H1 (cell line): ENCODE data around the gene NPC1L1. TPM values are rescaled to one million over a fixed set of nuclear protein-coding genes. Genes with fewer than 3 reads are reported as not detected.

Source experiments
- CTCF ChIA-PET: fragments of 300-600 bp; sonication (Branson Sonifier 250); formaldehyde crosslinking; loops from one replicate; lab custom pipeline; 2021; ENCODE audit not compliant: partially characterized antibody; lab: Charles Lee
- POLR2A ChIA-PET: fragments of 300-600 bp; sonication (Branson Sonifier 250); formaldehyde crosslinking; loops from one replicate; lab custom pipeline; 2021; ENCODE audit warnings: inconsistent platforms; ENCODE audit not compliant: partially characterized antibody; lab: Charles Lee
- DNase-seq, 2 experiments: peaks; one replicate each; pipeline versions ENCODE4 v3.0.0 to v3.0.0-alpha.2; 2010 to 2022; ENCODE audit warnings: low spot score in 2 of 2, low read depth in 1 of 2, mixed read lengths in 1 of 2
- FAIRE-seq: peaks from 2 replicates; lab custom pipeline; 2011; peaks lifted over from hg19 to GRCh38; lab: Jason Lieb, UNC
- H2AFZ ChIP-seq: 2 replicates; pipeline ENCODE4 v1.8.1; 2012; ENCODE audit warnings: low read length, inconsistent platforms
- H2AK5ac ChIP-seq: 2 replicates; pipeline ENCODE4 v1.6.1; 2013; ENCODE audit warnings: low read depth, low read length
- H2BK120ac ChIP-seq: replicated peaks from 2 replicates; pipeline ENCODE3; 2013; ENCODE audit warnings: low read depth, low read length, inconsistent platforms
- H2BK12ac ChIP-seq: 2 replicates; pipeline ENCODE4 v1.6.1; 2013; ENCODE audit warnings: low read depth, low read length
- H2BK15ac ChIP-seq: 2 replicates; pipeline ENCODE4 v1.6.1; 2013; ENCODE audit warnings: low read length
- H2BK20ac ChIP-seq: 2 replicates; pipeline ENCODE4 v1.6.1; 2013; ENCODE audit warnings: low read length
- H2BK5ac ChIP-seq: 2 replicates; pipeline ENCODE4 v1.6.1; 2013; ENCODE audit warnings: low read depth, low read length
- H3K14ac ChIP-seq: 2 replicates; pipeline ENCODE4 v1.6.1; 2013; ENCODE audit warnings: inconsistent platforms; ENCODE audit not compliant: insufficient read length
- H3K18ac ChIP-seq: 2 replicates; pipeline ENCODE4 v1.6.1; 2013; ENCODE audit warnings: low read length; ENCODE audit errors: extremely low read depth
- H3K23ac ChIP-seq: 2 replicates; pipeline ENCODE4 v1.6.1; 2013; ENCODE audit warnings: inconsistent platforms; ENCODE audit not compliant: insufficient read length
- H3K23me2 ChIP-seq: 2 replicates; pipeline ENCODE4 v1.6.1; 2013; ENCODE audit warnings: low read depth, low read length
- H3K27ac ChIP-seq: 2 replicates; pipeline ENCODE4 v1.6.1; 2011; ENCODE audit warnings: low read depth, low read length, inconsistent platforms
- H3K27me3 ChIP-seq, 4 experiments: replicated peaks in 1 of 4; 1 replicate in 1 of 4; 2 replicates in 3 of 4; pipeline versions ENCODE4 v1.6.1 to v1.8.1; 2011 to 2013; ENCODE audit warnings: low read length in 3 of 4, mild to moderate bottlenecking in 3 of 4, inconsistent platforms in 2 of 4, mixed read lengths in 2 of 4, moderate library complexity in 1 of 4; ENCODE audit not compliant: control insufficient read depth in 3 of 4, insufficient read depth in 3 of 4; ENCODE audit errors: extremely low read depth in 1 of 4
- H3K36me3 ChIP-seq, 4 experiments: 2 replicates each; pipeline versions ENCODE4 v1.6.1 to v1.8.1; 2011 to 2013; ENCODE audit warnings: mild to moderate bottlenecking in 4 of 4, low read length in 3 of 4, moderate library complexity in 2 of 4, control low read depth in 1 of 4, inconsistent platforms in 1 of 4; ENCODE audit not compliant: insufficient read depth in 4 of 4, control insufficient read depth in 2 of 4
- H3K4ac ChIP-seq: replicated peaks from 2 replicates; pipeline ENCODE3; 2013; ENCODE audit warnings: low read length, low read depth, mixed read lengths, inconsistent platforms; ENCODE audit not compliant: insufficient read length
- H3K4me1 ChIP-seq, 4 experiments: replicated peaks in 1 of 4; 1 replicate in 1 of 4; 2 replicates in 3 of 4; pipeline versions ENCODE4 v1.6.1 to v1.8.1; 2011 to 2013; ENCODE audit warnings: low read length in 3 of 4, inconsistent platforms in 2 of 4, mixed read lengths in 1 of 4; ENCODE audit not compliant: insufficient read depth in 4 of 4, control insufficient read depth in 3 of 4
- H3K4me2 ChIP-seq, 2 experiments: 2 replicates each; pipeline versions ENCODE4 v1.6.1 to v1.8.1; 2011 to 2013; ENCODE audit warnings: low read depth in 2 of 2, low read length in 2 of 2, control low read depth in 1 of 2, inconsistent platforms in 1 of 2, mild to moderate bottlenecking in 1 of 2; ENCODE audit not compliant: insufficient read depth in 1 of 2
- H3K4me3 ChIP-seq, 4 experiments: fragments of 200-600, 300-600 bp in 1 of 4; sonication (generic), shearing (Covaris generic), sonication (Bioruptor Twin) in 1 of 4; 2 replicates each; pipeline versions ENCODE4 v1.5.1 to v1.8.1; 2011 to 2016; ENCODE audit warnings: low read length in 4 of 4, low read depth in 3 of 4, control low read depth in 2 of 4, inconsistent platforms in 2 of 4, mild to moderate bottlenecking in 2 of 4, mixed read lengths in 1 of 4, moderate library complexity in 1 of 4; ENCODE audit not compliant: insufficient read depth in 2 of 4; ENCODE audit errors: extremely low read depth in 1 of 4
- H3K56ac ChIP-seq: replicated peaks from 2 replicates; pipeline ENCODE3; 2013; ENCODE audit warnings: low read depth, mild to moderate bottlenecking, mixed read lengths, low read length, inconsistent platforms; ENCODE audit not compliant: insufficient read length
- H3K79me1 ChIP-seq: 2 replicates; pipeline ENCODE4 v1.6.1; 2013; ENCODE audit warnings: low read depth, low read length, control low read depth
- H3K79me2 ChIP-seq, 2 experiments: 2 replicates each; pipeline versions ENCODE4 v1.6.1 to v1.8.1; 2012 to 2013; ENCODE audit warnings: low read length in 2 of 2, mild to moderate bottlenecking in 2 of 2, inconsistent platforms in 1 of 2; ENCODE audit not compliant: insufficient read depth in 2 of 2, control insufficient read depth in 1 of 2
- H3K9ac ChIP-seq, 4 experiments: replicated peaks in 1 of 4; 1 replicate in 1 of 4; 2 replicates in 3 of 4; pipeline versions ENCODE4 v1.6.1 to v1.8.1; 2011 to 2013; ENCODE audit warnings: low read depth in 3 of 4, low read length in 3 of 4, control low read depth in 2 of 4, mild to moderate bottlenecking in 2 of 4, moderate library complexity in 2 of 4, inconsistent platforms in 1 of 4; ENCODE audit errors: extremely low read depth in 1 of 4
- H3K9me3 ChIP-seq, 2 experiments: 2 replicates each; pipeline versions ENCODE4 v1.6.1 to v1.8.1; 2012 to 2013; ENCODE audit warnings: mild to moderate bottlenecking in 2 of 2, moderate library complexity in 2 of 2, control low read depth in 1 of 2, inconsistent platforms in 1 of 2, low read depth in 1 of 2, low read length in 1 of 2, mixed read lengths in 1 of 2; ENCODE audit not compliant: insufficient read depth in 2 of 2
- H4K20me1 ChIP-seq, 2 experiments: replicated peaks in 1 of 2; 2 replicates each; pipeline versions ENCODE3 to v1.8.1; 2011 to 2013; ENCODE audit warnings: inconsistent platforms in 2 of 2, low read length in 2 of 2, mild to moderate bottlenecking in 1 of 2; ENCODE audit not compliant: insufficient read depth in 2 of 2, control insufficient read depth in 1 of 2
- H4K5ac ChIP-seq: 2 replicates; pipeline ENCODE4 v1.6.1; 2013; ENCODE audit warnings: low read length, low read depth, mixed read lengths, inconsistent platforms; ENCODE audit not compliant: insufficient read length
- H4K8ac ChIP-seq: 2 replicates; pipeline ENCODE4 v1.8.0; 2013; ENCODE audit warnings: mild to moderate bottlenecking, moderate library complexity, low read length, inconsistent platforms; ENCODE audit not compliant: insufficient read depth; ENCODE audit errors: extremely low read depth
- H4K91ac ChIP-seq: replicated peaks from 2 replicates; pipeline ENCODE3; 2013; ENCODE audit warnings: low read length, mixed read lengths, inconsistent platforms; ENCODE audit not compliant: insufficient read length
- CBX5 ChIP-seq: fragments of 300-800, 300-1000 bp; sonication (generic); IDR thresholded peaks from 2 replicates; pipeline ENCODE4 v1.7.1; 2016; ENCODE audit warnings: antibody characterized with exemption, low read length, low read depth
- CBX8 ChIP-seq: fragments of 300-800, 300-1000 bp; sonication (generic); IDR thresholded peaks from 2 replicates; pipeline ENCODE4 v1.7.1; 2016; ENCODE audit warnings: low read depth, low read length, borderline replicate concordance
- GTF2F1 ChIP-seq: IDR thresholded peaks from 2 replicates; pipeline ENCODE4 v1.6.1; 2012; ENCODE audit warnings: low read depth, low read length, improper control_type of control experiment, borderline replicate concordance
- KDM4A ChIP-seq: IDR thresholded peaks from one replicate; pipeline ENCODE4 v1.7.1; 2012; ENCODE audit warnings: low read depth, mild to moderate bottlenecking, moderate library complexity, low read length, inconsistent platforms; ENCODE audit not compliant: severe bottlenecking
- NANOG ChIP-seq: IDR thresholded peaks from 2 replicates; pipeline ENCODE4 v1.6.1; 2011; ENCODE audit warnings: low read length, low read depth, mild to moderate bottlenecking, inconsistent platforms; ENCODE audit not compliant: insufficient read depth, poor library complexity, severe bottlenecking
- POLR2AphosphoS5 ChIP-seq: IDR thresholded peaks from 2 replicates; pipeline ENCODE4 v1.6.1; 2011; ENCODE audit warnings: low read depth, low read length
- RBBP5 ChIP-seq: IDR thresholded peaks from 2 replicates; pipeline ENCODE4 v1.7.1; 2012; ENCODE audit warnings: low read depth, mild to moderate bottlenecking, inconsistent platforms, low read length, moderate library complexity, borderline replicate concordance
- RFX5 ChIP-seq: IDR thresholded peaks from 2 replicates; pipeline ENCODE4 v1.6.1; 2011; ENCODE audit warnings: low read depth, low read length, improper control_type of control experiment, borderline replicate concordance
- RNF2 ChIP-seq: fragments of 200-900, 300-1000 bp; sonication (generic); IDR thresholded peaks from 2 replicates; pipeline ENCODE4 v1.7.1; 2016; ENCODE audit warnings: borderline replicate concordance, low read depth, mild to moderate bottlenecking, antibody characterized with exemption, low read length; ENCODE audit not compliant: poor library complexity, severe bottlenecking; ENCODE audit errors: missing control alignments
- RXRA ChIP-seq: IDR thresholded peaks from 2 replicates; pipeline ENCODE4 v1.6.1; 2011; ENCODE audit warnings: low read depth, mild to moderate bottlenecking, low read length, moderate library complexity; ENCODE audit not compliant: insufficient read depth
- SIX5 ChIP-seq: IDR thresholded peaks from 2 replicates; pipeline ENCODE4 v1.6.1; 2011; ENCODE audit warnings: mild to moderate bottlenecking, low read depth, low read length
- SUZ12 ChIP-seq: fragments of 200-600 bp; sonication (generic); IDR thresholded peaks from 2 replicates; pipeline ENCODE4 v1.6.1; 2012; ENCODE audit warnings: mild to moderate bottlenecking, inconsistent platforms, low read length, moderate library complexity, mixed read lengths
- WGBS, 2 experiments: shearing (Covaris generic) in 1 of 2; methylation state at CpG; one replicate each; pipeline versions ENCODE4 v1.1.6 to v1.1.7; 2013 to 2015; ENCODE audit warnings: low lambda C conversion rate in 2 of 2, mixed read lengths in 2 of 2, inconsistent platforms in 1 of 2, low coverage in 1 of 2, missing lambda C conversion rate in 1 of 2; ENCODE audit not compliant: insufficient replicate concordance in 2 of 2, insufficient coverage in 1 of 2, insufficient read length in 1 of 2; ENCODE audit errors: extremely low coverage in 1 of 2, missing lambda C conversion rate in 1 of 2; 5-methylcytosine and 5-hydroxymethylcytosine counted together
- polyA plus RNA-seq, 7 experiments: library from polyadenylated mRNA; depleted of rRNA in 3 of 7; stranded (reverse) in 5 of 7; unstranded in 2 of 7; fragments of >200 nt in 5 of 7; fragments of 200-250 nt in 2 of 7; gene quantifications; 1 replicate in 5 of 7; 2 replicates in 1 of 7; 4 replicates in 1 of 7; pipeline versions ENCODE4 v1.2.1 to v1.2.3, GENCODE V29; 2011 to 2013; ENCODE audit warnings: missing spikeins in 2 of 7, mixed read lengths in 2 of 7
- total RNA-seq: library from RNA; stranded (reverse); fragmentation: NEBNext Ultra II Directional; extraction: Animal tissue kit (Norgen Biotek cat#: 25700); gene quantifications from 2 replicates; pipeline ENCODE4 v1.2.1, GENCODE V29; 2021
- TF ChIP-seq, protein P1 (sequence below): IDR thresholded peaks from 2 replicates; pipeline ENCODE4 v1.6.1; 2012; ENCODE audit warnings: inconsistent platforms

NPC1L1 gene
- total and polyA plus RNA-seq, 2 of the 8 experiments (the other 6 are each of a cell fraction or from before 2014, with no cell fraction given): 0.06 to 0.21 TPM

- Histone ChIP-seq H4K91ac (no peak overlapping the region), H2BK15ac (no peak overlapping the region), H4K20me1 (no peaks in the 10 kb centered on the region), H3K23ac (no peak overlapping the region), H3K4me2 (no peak overlapping the region), H4K5ac (no peak overlapping the region), H3K14ac (no peak overlapping the region), H3K4me1 (no peaks in the 10 kb centered on the region), H3K23me2 (no peaks in the 10 kb centered on the region), H3K56ac (no peak overlapping the region), H3K4me3 (no peak overlapping the region), H3K27me3 (no peaks in the 10 kb centered on the region), H3K9me3 (no peaks in the 10 kb centered on the region), H3K36me3 (no peaks in the 10 kb centered on the region), H2BK120ac (no peak overlapping the region), H3K79me1 (no peaks in the 10 kb centered on the region), H2AFZ (no peak overlapping the region), H3K4ac (no peak overlapping the region), H3K27ac (no peak overlapping the region), H4K8ac (no peak overlapping the region; the same call in 1 of the 2 replicates), H2BK12ac (no peak overlapping the region), H3K18ac (no peak overlapping the region), H2BK20ac (no peak overlapping the region), H2BK5ac (no peak overlapping the region), H3K9ac (no peak overlapping the region), H3K79me2 (no peaks in the 10 kb centered on the region), H2AK5ac (no peak overlapping the region)
- FAIRE-seq (no peak), DNase-seq (no peak)
- POLR2A ChIA-PET: no interaction called here
- 95% methylated on average over 5 of the region's 5 CpGs; no CpG with 5 or more reads in 1 of the 2 experiments for WGBS, 2 experiments
- CTCF ChIA-PET: interaction anchor here (0.7 to 10.0 kb wide), 2 partner anchors 23 to 133 kb away, joined by 3 to 98 read pairs; no protein-coding TSS in a partner anchor
- TF ChIP-seq KDM4A: no peak
- no peak for TF ChIP-seq SIX5
- no peak for TF ChIP-seq SUZ12
- TF ChIP-seq RBBP5: no peak
- no peak for TF ChIP-seq RXRA
- TF ChIP-seq RFX5: no peak
- no peak for TF ChIP-seq RNF2
- TF ChIP-seq, protein P1, sequence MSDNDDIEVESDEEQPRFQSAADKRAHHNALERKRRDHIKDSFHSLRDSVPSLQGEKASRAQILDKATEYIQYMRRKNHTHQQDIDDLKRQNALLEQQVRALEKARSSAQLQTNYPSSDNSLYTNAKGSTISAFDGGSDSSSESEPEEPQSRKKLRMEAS: no peak
- no peak for TF ChIP-seq CBX5
- TF ChIP-seq GTF2F1: no peak
- TF ChIP-seq POLR2AphosphoS5: no peak
- no peak for TF ChIP-seq CBX8
- TF ChIP-seq NANOG: no peak
- TF ChIP-seq, all 59 proteins: peak for 0
These were observed 520 bp downstream of the NPC1L1 start for GRCh38 chr7:44540592-44541027.
